Medulla oblongata (tissue), 1 donor: ENCODE measurements around the gene SLC19A1.
A peak's percentile ranks its signal among the peaks of the same experiment; 100 is the strongest.

Experiments
- DNase-seq: peaks from one replicate; pipeline ENCODE4 v3.0.0-alpha.2; 2015; ENCODE audit errors: extremely low spot score

Gene SLC19A1

GRCh38 chr21:45493401-45494001 lies 48.7 kb downstream of the SLC19A1 start:
- no peak for DNase-seq

- no peak for DNase-seq
Observed at GRCh38 chr21:45492765-45493164, 49.5 kb downstream of the SLC19A1 start.

GRCh38 chr21:45491623-45492022 lies 50.6 kb downstream of the SLC19A1 start:
- no peak for DNase-seq

GRCh38 chr21:45491056-45491455 lies 51.2 kb downstream of the SLC19A1 start:
- DNase-seq: no peak

- no peak for DNase-seq
Observed at GRCh38 chr21:45490049-45490731, 52.0 kb downstream of the SLC19A1 start.

- DNase-seq: no peak
Observed at GRCh38 chr21:45489722-45489982, 52.6 kb downstream of the SLC19A1 start.

GRCh38 chr21:45488931-45489721 lies 53.1 kb downstream of the SLC19A1 start:
- no peak for DNase-seq

- DNase-seq: no peak
Observed at GRCh38 chr21:45487891-45488600, 54.2 kb downstream of the SLC19A1 start.

- no peak for DNase-seq
Observed at GRCh38 chr21:45487161-45487806, 55.0 kb downstream of the SLC19A1 start.

GRCh38 chr21:45486443-45487160 lies 55.6 kb downstream of the SLC19A1 start:
- no peak for DNase-seq

- no peak for DNase-seq
Observed at GRCh38 chr21:45485686-45486442, 56.4 kb downstream of the SLC19A1 start.

- no peak for DNase-seq
Observed at GRCh38 chr21:45484318-45484717, 57.9 kb downstream of the SLC19A1 start.

GRCh38 chr21:45482899-45483821 lies 59.1 kb downstream of the SLC19A1 start:
- DNase-seq: peak; percentile 53

GRCh38 chr21:45481977-45482898 lies 60.0 kb downstream of the SLC19A1 start:
- no peak for DNase-seq

GRCh38 chr21:45481566-45481965 lies 60.7 kb downstream of the SLC19A1 start:
- DNase-seq: no peak

- no peak for DNase-seq
Observed at GRCh38 chr21:45480701-45481500, 61.3 kb downstream of the SLC19A1 start.
